Dermis blood vessel endothelial cell (primary cell): Measurements from ENCODE around the gene SH3GL1. TPM values are rescaled to one million over a fixed set of nuclear protein-coding genes. Genes with fewer than 3 reads are reported as not detected.

Experiments
- DNase-seq: peaks from one replicate; pipeline ENCODE4 v3.0.0; 2010
- total RNA-seq: library from RNA; depleted of rRNA; stranded (reverse); fragments of >200 nt; gene quantifications from 2 replicates; pipeline ENCODE4 v1.2.3, GENCODE V29; 2014

Gene SH3GL1
- total RNA-seq, 1 donor from 2014 or later: 38.6 TPM

- DNase-seq: peak; percentile 77
Observed at GRCh38 chr19:4375164-4376027, 25.0 kb downstream of the SH3GL1 start.

- peak; percentile 82 for DNase-seq
Observed at GRCh38 chr19:4374498-4375163, 25.7 kb downstream of the SH3GL1 start.

- no peak for DNase-seq
Observed at GRCh38 chr19:4373601-4374497, 26.5 kb downstream of the SH3GL1 start.

- no peak for DNase-seq
Observed at GRCh38 chr19:4373013-4373367, 27.4 kb downstream of the SH3GL1 start.

- no peak for DNase-seq
Observed at GRCh38 chr19:4372165-4373012, 28.0 kb downstream of the SH3GL1 start.

GRCh38 chr19:4371247-4372164 is 28.8 kb downstream of the SH3GL1 start:
- DNase-seq: no peak

GRCh38 chr19:4370418-4371041 is 29.8 kb downstream of the SH3GL1 start:
- no peak for DNase-seq

- peak; percentile 82 for DNase-seq
Observed at GRCh38 chr19:4369888-4370260, 30.5 kb downstream of the SH3GL1 start.

- peak; percentile 62 for DNase-seq
Observed at GRCh38 chr19:4369109-4369887, 31.0 kb downstream of the SH3GL1 start.

- DNase-seq: peak; percentile 61
Observed at GRCh38 chr19:4368128-4368820, 32.1 kb downstream of the SH3GL1 start.

- no peak for DNase-seq
Observed at GRCh38 chr19:4367781-4368127, 32.6 kb downstream of the SH3GL1 start.

GRCh38 chr19:4367336-4367723 is 33.0 kb downstream of the SH3GL1 start:
- no peak for DNase-seq

GRCh38 chr19:4366666-4367335 is 33.5 kb downstream of the SH3GL1 start:
- no peak for DNase-seq

- DNase-seq: no peak
Observed at GRCh38 chr19:4365791-4366665, 34.3 kb downstream of the SH3GL1 start.

GRCh38 chr19:4365341-4365740 is 35.0 kb downstream of the SH3GL1 start:
- no peak for DNase-seq

GRCh38 chr19:4363571-4364304 is 36.6 kb downstream of the SH3GL1 start:
- no peak for DNase-seq
